Coronary artery (tissue), 2 donors: ENCODE measurements around the gene DEFB114.

ENCODE experiments used
- DNase-seq: peaks from one replicate; pipeline ENCODE4 v3.0.0-alpha.2; 2017; ENCODE audit warnings: low spot score
- H3K27ac ChIP-seq, 2 donors: fragments of 200-600 bp; sonication (generic); one replicate each; pipeline ENCODE4 v1.5.1; 2016 to 2019
- H3K4me3 ChIP-seq: fragments of 200-600 bp; sonication (generic); 2 replicates; pipeline ENCODE4 v1.5.1; 2016; ENCODE audit warnings: mild to moderate bottlenecking, moderate library complexity
- CTCF ChIP-seq: fragments of 200-600 bp; sonication (generic); IDR thresholded peaks from one replicate; pipeline ENCODE4 v1.5.1; 2019; ENCODE audit warnings: antibody characterized with exemption

The DEFB114 gene

GRCh38 chr6:49937811-49938210 lies 26.2 kb downstream of the DEFB114 start:
- TF ChIP-seq CTCF = no peak
- H3K27ac ChIP-seq = no peak overlapping the region

GRCh38 chr6:49937017-49937416 lies 26.9 kb downstream of the DEFB114 start:
- Histone ChIP-seq H3K4me3 (no peak overlapping the region), H3K27ac (no peak overlapping the region)
- TF ChIP-seq CTCF = no peak
- no peak for DNase-seq

More at GRCh38 chr6:49937811-49938210, 26.2 kb downstream of the DEFB114 start:
- H3K4me3 ChIP-seq = no peak overlapping the region
- no peak for DNase-seq

GRCh38 chr6:49935387-49935786 lies 28.6 kb downstream of the DEFB114 start:
- Histone ChIP-seq H3K4me3 (no peak overlapping the region), H3K27ac (no peak overlapping the region)
- TF ChIP-seq CTCF = no peak
- DNase-seq = no peak

- H3K4me3 ChIP-seq = no peak overlapping the region
- no peak overlapping the region for H3K27ac ChIP-seq
- TF ChIP-seq CTCF = no peak
- no peak for DNase-seq
Measured at GRCh38 chr6:49934770-49935169, 29.2 kb downstream of the DEFB114 start.

DNA sequence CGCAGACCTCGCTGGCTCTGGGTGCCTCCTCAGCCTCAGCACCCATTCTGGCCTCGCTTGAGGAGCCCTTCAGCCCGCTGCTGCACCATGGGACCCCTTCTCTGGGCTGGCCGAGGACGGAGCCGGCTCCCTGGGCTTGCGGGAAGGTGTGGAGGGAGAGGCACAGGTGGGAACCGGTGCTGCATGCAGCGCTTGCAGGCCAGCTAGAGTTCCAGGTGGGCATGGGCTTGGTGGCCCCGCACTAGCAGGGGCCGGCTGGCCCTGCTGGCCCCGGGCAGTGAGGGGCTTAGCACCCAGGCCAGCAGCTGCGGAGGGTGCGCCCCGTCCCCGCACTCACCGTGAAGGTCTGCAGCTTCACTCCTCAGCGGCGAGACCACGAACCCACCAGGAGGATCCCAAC lies 30.4 kb downstream of the DEFB114 start:
- no peak for DNase-seq

DNA sequence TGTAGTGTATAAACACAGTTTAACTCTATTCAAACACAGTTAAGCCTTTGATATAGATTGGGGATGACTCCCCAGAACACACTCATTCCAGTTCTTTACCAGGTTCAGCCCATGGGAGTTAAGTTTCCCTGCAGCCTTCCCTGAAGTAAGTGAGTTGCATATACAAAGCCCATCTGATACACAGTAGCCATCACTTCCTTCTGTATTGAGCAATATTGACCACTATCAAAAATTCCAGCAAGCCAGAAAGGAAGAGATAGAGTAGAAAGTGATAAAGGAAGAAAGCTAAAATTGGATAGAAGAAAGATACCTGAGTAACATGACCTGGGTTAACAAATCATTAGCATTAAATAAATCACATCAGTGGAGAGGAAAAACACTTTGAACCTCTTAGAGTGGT lies 34.6 kb downstream of the DEFB114 start:
- Histone ChIP-seq H3K4me3 (no peak overlapping the region), H3K27ac (no peak overlapping the region)
- no peak for TF ChIP-seq CTCF
- DNase-seq = no peak

More for the DNA sequence above, 30.4 kb downstream of the DEFB114 start:
- Histone ChIP-seq H3K4me3 (no peak overlapping the region), H3K27ac (no peak overlapping the region)
- TF ChIP-seq CTCF = no peak

DNA sequence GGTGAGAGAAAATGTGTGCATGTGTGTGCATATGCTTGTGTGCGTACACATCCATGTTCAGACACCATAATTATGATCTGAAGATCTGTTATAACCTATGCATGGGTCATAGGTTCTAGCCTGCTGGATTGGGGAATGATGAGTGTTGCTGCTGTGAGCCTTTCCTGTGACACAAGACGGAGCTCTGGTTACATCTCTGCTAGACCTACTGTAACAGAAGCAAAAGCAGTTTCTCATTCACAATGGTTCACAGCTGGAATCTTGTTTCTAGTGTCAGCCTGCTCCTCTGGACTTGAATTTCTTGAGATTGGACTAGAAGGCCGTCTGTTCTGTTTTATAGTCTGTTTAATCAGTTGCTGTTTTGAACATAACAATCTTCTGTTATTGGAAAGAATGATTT lies 40.1 kb downstream of the DEFB114 start:
- TF ChIP-seq CTCF = no peak
- no peak overlapping the region for H3K4me3 ChIP-seq
- no peak for DNase-seq
- no peak overlapping the region for H3K27ac ChIP-seq
